ENCODE results near the gene VWA5B2.

Gene VWA5B2

GRCh38 chr3:184223946-184224345 lies 5.4 kb upstream of the VWA5B2 start:
- DNase-seq (ENCODE audit: low spot score): no peak

GRCh38 chr3:184227481-184227935 lies 1.9 kb upstream of the VWA5B2 start:
- no peak for DNase-seq (ENCODE audit: low spot score)

- no peak for DNase-seq (ENCODE audit: low spot score)
Observed at GRCh38 chr3:184228376-184229137, 828 bp upstream of the VWA5B2 start.

GRCh38 chr3:184230081-184230602 lies 757 bp downstream of the VWA5B2 start:
- DNase-seq (ENCODE audit: low spot score): no peak

GRCh38 chr3:184230603-184231528 lies 1.5 kb downstream of the VWA5B2 start:
- no peak for DNase-seq (ENCODE audit: low spot score)

GRCh38 chr3:184231671-184232070 lies 2.3 kb downstream of the VWA5B2 start:
- DNase-seq (ENCODE audit: low spot score): no peak

GRCh38 chr3:184233127-184233843 lies 3.9 kb downstream of the VWA5B2 start:
- DNase-seq (ENCODE audit: low spot score): no peak

GRCh38 chr3:184234224-184234623 lies 4.8 kb downstream of the VWA5B2 start:
- DNase-seq (ENCODE audit: low spot score): no peak

- DNase-seq (ENCODE audit: low spot score): no peak
Observed at GRCh38 chr3:184234671-184235380, 5.4 kb downstream of the VWA5B2 start.

GRCh38 chr3:184235381-184236032 lies 6.1 kb downstream of the VWA5B2 start:
- DNase-seq (ENCODE audit: low spot score): no peak

- no peak for DNase-seq (ENCODE audit: low spot score)
Observed at GRCh38 chr3:184236033-184236410, 6.6 kb downstream of the VWA5B2 start.

- no peak for DNase-seq (ENCODE audit: low spot score)
Observed at GRCh38 chr3:184236636-184237035, 7.3 kb downstream of the VWA5B2 start.

- no peak for DNase-seq (ENCODE audit: low spot score)
Observed at GRCh38 chr3:184237211-184237610, 7.8 kb downstream of the VWA5B2 start.

- DNase-seq (ENCODE audit: low spot score): no peak
Observed at GRCh38 chr3:184237807-184238206, 8.4 kb downstream of the VWA5B2 start.

- no peak for DNase-seq (ENCODE audit: low spot score)
Observed at GRCh38 chr3:184238246-184238818, 8.9 kb downstream of the VWA5B2 start.

- no peak for DNase-seq (ENCODE audit: low spot score)
Observed at GRCh38 chr3:184239221-184239620, 9.8 kb downstream of the VWA5B2 start.

- DNase-seq (ENCODE audit: low spot score): no peak
Observed at GRCh38 chr3:184239708-184240107, 10.3 kb downstream of the VWA5B2 start.

GRCh38 chr3:184240384-184241140 lies 11.2 kb downstream of the VWA5B2 start:
- DNase-seq (ENCODE audit: low spot score): no peak

- DNase-seq (ENCODE audit: low spot score): no peak
Observed at GRCh38 chr3:184241141-184241446, 11.7 kb downstream of the VWA5B2 start.

Data from putamen (tissue), 1 donor.